AML-193 (cell line): ENCODE data around the gene TMEM229A.
"Not testable (repeated sequence)": the region's sequence is repeated elsewhere in the genome, so short reads cannot be mapped to it uniquely, and the experiment has no call there.

Experiments used
- DNase-seq, 2 experiments: peaks; one replicate each; lab custom pipeline; 2025; lab: John Stamatoyannopoulos, UW

The TMEM229A gene

DNA sequence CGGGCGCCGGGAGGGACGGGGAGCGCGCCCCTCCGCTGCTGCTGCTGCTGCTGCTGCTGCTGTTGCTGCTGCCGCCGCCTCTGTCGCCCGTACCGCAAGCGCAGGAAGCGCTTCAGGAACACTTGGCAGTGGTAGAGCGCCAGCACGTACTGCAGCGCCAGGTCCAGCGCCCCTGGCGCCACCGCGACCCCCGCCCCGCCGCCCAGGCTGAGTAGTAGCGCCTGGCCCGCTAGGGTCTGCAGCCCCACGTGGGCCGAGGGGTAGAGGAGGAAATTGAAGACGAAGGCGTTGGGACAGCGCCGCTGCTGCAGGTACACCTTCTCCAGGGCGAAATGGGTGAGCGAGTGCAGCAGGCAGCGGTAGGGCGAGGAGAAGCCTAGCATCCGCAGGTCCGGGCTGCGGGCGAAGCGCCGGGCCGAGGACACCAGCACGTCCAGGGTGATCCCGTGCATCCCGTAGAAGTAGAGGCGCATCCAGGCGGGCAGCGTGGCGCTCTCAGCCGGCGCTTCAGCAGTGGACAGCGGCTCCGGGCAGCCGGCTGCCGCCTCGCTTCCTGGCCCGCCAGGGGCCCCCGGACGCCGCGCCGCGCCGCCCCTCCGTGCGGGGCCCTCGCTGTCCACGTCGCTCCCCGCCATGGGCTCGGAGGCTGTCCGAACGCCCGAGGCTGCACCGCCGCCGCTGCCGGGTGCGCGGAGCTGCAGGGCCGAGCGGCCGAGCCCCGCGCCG lies at the start of gene TMEM229A:
Gene TMEM229A (minus strand): TSS at position 699 of the 726 bp plus-strand sequence. CDS start 64 bp downstream, at position 635.
- no peak for DNase-seq

DNA sequence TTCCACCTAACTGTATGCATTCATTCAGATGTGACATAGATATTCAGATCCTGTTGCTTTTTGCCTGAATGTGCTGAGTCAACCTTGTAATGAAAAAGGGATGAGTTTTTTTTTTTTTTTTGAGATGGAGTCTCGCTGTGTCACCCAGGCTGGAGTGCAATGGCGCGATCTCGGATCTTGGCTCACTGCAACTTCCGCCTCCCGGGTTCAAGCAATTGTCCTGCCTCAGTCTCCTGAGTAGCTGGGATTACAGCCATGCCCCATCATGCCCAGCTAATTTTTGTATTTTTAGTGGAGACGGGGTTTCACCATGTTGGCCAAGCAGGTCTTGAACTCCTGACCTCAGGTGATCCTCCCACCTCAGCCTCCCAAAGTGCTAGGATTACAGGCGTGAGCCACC lies 49.4 kb upstream of the TMEM229A start:
- DNase-seq = not testable (repeated sequence)

DNA sequence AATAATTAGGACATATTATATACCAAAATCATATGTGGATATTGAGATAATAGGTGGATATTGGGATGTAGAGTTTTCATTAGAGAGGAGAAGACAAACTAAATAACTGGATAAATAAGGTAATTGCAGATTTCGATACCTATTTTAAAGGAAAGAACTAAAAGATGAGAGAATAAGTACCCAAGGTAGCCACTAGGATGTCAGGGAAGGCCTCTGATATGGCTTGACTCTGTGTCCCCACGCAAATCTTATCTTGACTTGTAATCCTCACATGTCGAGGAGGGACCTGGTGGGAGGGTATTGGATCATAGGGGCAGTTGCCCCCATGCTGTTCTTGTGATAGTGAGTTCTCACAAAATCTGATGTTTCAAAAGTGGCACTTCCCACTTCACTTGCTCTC lies 44.7 kb upstream of the TMEM229A start:
- DNase-seq = no peak

DNA sequence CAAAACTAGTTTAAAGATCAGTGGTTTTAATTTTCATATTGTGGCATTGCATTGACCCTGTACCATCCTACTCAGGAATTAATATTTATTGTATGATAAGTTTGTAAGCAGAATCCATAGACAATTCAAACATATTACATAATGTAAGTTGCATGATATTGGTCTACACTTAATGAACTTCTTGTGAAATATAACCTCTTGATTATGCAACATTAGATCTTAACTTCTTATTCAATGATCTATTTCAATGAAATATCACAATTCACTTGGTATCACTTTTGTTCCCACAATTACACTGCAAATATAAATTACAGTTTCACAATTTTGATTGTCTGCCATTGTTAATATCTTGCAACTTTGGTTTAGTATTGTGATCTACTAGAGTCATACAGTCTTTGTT lies 44.0 kb upstream of the TMEM229A start:
- DNase-seq = no peak

DNA sequence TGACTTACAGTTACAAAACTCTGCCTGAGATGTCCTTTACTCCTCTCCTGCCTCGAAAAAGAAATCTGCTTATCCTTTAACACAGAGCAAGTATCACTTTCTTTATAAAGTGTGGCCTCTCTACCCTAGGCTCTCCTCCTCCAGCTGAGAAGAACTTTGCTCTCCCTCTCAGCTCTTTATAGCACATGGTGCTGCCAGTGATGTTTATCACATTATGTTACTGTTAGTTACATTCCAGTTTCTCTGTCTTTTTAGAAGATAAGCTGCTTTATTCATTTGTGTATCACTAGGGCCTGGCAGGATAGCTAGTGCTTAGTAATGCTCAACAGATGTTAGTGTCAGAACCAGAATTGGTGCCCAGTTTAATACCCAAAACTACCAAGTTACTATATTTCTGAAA lies 41.1 kb upstream of the TMEM229A start:
- DNase-seq = no peak

DNA sequence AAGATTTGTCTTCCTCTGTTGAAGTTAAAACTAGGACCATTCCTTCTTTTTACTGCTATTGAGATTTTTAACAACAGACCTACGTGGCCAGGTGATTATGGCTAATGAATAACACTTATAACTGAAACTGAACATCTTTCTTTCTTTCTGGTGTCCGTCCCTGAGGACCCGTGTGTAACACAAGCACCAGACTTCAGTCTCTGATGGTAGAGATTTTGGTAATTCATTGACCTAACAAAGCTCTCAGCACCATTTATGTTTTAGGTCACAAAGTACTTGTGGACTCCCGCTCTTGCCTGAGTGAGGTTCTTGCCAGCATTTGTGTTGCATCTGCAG lies 40.4 kb upstream of the TMEM229A start:
- no peak for DNase-seq

DNA sequence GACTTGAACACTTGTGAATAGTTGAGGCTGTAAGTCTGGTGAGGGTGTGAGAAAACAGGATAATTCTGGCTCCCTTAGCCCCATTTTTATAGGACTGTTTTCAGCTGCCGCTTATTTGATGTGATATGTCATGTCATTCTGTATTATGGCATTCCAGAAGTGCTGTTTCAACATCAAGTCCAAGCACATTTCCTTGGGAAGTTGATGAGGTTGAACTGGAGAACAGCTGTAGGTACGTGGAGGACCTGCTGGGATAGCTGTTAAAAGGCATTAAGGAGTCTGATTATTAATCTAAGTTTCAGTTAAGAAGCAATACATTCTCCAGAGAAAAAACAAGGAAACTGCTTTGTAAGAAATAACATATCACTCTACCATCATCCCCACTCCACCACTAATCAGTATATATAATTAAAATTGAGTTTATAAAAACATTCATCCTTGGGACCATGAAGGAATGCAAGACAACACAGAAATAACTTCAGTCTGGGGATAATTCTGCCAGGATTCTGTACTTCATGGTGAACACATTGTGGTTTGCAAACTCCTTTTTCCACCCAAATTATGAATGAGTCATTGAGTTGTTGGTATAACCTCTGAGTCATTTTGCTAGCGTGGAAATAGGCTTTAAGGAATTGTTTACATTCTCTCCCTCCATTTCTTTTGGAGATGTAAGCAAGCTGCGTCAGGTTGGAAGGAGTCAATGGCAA lies 39.9 kb upstream of the TMEM229A start:
- no peak for DNase-seq

DNA sequence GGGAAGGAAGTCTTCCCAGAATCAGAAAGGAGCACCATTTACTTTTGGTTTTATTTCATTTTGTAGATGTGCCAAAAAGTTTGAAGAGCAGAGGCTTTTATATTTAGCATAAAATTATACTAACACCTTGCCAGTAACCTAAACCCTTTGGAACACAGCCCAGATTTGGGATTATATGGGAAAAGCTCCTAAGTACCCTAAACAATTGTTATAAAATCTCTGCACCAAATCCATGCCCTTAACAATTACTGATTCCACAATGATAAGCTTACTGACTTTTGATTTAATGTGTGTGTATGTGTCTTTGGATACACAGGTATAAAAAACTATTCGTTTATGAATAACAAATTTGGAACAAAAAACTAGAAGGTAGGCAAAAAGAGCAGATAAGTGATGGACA lies 39.0 kb upstream of the TMEM229A start:
- DNase-seq = no peak

DNA sequence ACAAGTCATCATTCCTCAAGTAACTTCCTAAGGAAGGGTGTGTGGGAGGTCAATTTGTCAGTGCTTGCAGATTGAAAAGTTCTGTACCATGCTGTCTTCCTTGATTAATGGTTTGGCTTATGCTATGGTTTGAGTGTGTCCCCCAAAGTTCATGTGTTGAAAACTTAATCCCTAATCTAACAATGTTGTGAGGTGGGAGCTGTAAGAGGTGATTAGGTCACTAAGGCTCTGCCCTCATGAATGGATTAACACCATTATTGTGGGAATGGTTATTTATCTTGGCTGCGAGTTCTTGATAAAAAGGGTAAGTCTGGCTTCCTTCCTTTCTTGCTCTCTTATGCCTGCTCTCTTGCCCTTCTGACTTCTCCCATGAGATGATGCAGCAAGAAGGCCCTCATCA lies 29.3 kb upstream of the TMEM229A start:
- DNase-seq = no peak

DNA sequence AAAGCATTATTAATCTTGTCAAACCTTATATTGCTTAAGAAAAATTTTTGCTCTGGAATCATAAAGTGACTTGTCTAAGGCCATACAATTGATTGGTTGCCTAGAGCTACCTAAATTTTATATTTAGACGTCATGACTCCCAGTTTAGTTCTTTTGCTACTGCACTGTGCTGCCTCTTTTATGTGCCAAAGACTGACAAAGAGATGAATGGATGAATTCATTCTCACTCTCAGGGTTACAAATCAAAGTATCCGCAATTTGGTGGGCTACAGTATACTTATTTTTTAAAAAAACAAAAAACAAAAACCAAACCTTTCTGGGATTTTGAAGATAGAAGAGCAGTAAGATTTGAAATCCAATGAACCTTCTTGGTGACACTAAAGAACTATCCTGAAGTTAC lies 27.7 kb upstream of the TMEM229A start:
- DNase-seq = no peak

DNA sequence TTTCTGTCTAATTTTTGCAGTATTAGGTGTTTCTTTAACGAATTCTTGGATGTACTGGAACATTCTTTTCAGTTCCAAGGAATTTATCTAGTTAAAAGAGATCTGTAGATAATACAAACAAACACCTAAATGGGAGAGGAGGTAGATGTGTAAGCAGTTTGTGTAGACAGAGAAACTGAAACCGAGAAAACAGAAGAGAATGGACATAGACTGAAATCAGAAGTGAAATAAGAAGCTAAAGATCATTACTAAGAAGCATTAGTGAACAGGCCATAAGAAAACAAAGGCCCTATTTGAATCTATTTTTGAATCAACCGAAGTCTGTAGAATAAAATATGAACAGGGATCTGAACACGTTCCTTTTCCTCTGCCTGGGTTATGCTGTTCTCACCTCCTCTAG lies 26.5 kb upstream of the TMEM229A start:
- no peak for DNase-seq

DNA sequence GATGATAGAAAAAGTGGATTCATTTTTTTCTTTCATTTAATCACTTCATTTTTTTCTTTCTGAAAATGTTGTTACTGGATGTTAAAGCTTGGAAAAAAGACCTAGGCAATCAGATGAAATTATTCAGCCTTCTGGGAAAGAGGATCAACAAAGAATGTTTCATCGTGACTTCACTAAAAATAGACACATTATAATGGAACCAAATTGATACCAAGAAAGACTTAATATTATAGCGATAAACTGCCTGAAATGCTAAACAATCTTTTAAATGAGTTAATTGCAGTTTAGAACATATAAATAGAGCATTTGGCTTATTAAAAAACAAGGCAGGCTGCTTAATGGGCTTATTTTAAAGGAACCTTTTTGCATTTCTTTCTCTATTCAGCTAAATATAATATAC lies 25.6 kb upstream of the TMEM229A start:
- DNase-seq = no peak

DNA sequence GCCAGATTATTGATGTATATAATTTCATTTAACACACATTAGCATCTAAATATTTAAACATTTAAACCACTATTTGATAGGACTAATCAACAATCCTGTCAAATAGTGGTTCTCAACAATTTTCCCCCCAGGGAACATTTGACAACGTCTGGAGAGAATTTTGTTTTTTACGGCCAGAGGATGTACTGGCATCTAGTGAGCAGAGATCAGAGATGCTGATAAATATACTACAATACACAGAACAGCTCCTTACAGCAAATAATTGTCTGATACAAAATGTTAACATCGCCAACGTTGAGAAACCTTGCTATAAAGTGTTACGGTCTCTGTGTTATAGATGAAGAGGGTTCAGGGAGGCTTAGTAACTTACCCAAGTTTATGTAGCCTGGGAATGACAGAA lies 25.0 kb upstream of the TMEM229A start:
- no peak for DNase-seq

DNA sequence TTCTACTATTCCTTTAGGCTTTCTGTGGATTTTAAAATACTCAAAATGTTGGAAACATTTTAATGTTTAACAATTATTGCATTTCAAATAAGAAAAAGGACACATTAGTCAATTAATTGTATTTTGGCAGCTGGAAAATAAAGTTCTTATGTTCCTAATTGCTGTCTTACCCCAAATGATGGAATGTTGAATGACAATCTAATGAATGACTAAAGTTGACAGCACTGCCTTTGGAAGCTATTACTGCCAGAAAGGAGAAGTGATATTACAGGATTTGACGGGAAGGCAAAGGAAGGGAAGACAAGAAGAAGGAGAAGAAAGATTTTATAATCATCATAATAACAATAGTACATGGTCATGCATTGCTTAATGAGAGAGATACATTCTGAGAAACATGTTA lies 23.4 kb upstream of the TMEM229A start:
- no peak for DNase-seq

DNA sequence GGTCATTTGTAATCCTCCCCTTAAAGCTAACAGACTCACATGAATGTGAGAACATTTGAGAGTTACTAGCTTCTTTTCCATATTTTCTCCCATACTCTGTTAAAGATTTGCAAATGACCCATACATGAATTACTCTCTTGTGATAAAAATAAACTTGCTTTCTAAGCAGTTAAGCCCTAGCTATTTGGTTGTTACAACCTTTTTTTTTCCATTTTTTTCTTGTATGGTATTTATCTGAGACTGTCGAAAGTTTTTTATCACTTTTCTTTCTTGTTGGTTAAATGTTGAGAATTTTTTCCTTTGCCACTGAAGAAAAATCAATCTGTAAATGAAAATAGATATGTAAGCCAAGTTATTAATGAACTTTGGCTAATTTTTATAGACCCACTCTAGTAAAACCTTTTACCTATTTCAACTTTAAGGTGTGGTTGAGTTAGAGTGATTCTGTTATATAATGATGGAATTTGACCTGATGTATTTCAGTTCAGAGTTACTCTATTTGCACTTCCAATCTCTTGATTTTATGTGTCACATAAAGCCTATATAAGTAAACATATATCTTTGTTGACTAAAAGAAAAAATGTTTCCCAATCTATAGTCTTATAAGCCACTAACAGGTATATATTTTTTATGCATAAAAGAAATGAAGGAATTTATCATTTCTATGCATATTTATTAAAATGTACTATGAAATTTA lies 19.0 kb upstream of the TMEM229A start:
- DNase-seq = no peak

DNA sequence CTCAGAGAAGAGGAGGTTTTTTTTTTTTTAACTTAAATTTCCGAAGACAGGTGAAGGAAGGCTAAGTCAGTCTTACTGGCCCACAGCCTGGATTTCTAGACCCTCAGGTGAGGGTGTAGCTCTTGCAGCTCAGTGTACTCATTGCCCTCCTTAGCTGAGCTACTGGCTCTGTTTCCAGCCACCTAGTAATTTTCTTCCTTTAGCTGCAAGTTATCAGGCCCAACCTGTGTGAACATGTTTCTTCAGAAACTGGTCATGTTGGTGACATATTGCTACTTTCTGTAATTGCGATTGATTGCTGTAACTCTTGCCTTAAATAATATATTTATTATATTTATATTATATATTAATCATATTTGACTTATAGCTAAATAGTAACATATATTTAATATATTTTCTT lies 10.0 kb upstream of the TMEM229A start:
- DNase-seq = no peak

DNA sequence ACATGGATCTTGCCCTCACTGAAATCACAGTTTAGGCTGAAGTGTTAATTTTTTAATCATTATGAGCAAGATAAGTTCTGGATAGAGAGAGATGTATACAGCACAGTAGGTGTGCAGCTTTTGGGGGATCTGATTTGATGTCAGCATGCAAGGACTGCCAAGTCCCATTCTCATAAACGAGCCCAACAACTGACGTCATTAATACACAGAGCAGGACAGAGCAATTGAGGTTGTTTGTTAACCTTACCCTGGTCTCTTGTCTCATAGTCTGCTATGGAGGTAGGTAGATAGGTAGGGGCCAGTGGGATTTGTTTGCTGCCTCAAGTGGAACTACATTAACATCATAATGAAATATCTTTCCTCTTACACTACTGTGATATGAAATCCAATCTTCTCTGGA lies 8.6 kb upstream of the TMEM229A start:
- DNase-seq = no peak

DNA sequence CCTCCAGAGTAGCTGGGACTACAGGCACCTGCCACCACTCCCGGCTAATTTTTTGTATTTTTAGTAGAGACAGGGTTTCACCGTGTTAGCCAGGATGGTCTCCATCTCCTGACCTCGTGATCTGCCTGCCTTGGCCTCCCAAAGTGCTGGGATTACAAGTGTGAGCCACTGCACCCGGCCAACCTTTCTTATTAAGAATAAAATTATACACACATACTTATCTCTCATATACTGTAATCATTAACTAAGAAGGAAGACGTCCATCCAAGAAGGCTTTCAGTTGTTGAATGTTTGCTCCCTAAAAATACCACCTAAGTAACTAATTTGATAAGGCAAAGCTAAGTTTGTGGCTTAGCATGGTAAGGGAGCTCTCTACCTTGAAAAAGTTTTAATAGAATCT lies 5.0 kb upstream of the TMEM229A start:
- DNase-seq = not testable (repeated sequence)

DNA sequence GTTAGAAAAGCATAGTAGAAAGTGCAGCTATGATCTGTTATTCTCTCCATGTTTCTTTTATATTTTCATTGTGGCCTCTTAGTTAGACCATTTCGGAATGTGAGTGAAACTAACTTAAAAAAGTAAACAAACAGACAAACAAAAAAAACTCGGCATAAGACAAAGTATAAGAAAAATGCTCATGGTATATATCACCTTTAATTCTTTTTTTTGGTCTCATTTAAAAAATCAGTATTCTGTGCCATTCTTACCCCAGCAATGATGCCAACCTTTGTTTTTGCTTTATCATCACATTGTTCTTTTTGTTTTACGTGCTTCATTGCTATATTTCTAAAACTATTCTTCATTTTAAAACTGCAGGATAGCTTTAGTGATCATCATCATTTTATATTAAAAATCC lies 2.8 kb upstream of the TMEM229A start:
- DNase-seq = no peak

DNA sequence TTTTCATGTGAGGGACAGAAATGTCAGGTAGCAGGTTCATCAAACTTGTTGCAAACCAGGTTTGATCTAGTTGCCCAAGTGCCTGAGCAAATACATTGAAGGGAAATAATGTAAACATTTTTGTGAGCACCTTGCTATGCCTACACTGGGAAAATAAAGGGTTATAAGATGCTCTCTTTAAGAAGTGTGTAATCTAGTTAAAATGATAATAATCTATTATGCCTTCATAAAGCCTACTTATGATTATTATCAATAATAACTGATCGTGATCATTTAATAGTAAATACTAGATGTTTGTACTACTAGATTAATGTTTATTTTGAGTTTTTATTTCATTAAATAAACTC lies 1.9 kb upstream of the TMEM229A start:
- no peak for DNase-seq

DNA sequence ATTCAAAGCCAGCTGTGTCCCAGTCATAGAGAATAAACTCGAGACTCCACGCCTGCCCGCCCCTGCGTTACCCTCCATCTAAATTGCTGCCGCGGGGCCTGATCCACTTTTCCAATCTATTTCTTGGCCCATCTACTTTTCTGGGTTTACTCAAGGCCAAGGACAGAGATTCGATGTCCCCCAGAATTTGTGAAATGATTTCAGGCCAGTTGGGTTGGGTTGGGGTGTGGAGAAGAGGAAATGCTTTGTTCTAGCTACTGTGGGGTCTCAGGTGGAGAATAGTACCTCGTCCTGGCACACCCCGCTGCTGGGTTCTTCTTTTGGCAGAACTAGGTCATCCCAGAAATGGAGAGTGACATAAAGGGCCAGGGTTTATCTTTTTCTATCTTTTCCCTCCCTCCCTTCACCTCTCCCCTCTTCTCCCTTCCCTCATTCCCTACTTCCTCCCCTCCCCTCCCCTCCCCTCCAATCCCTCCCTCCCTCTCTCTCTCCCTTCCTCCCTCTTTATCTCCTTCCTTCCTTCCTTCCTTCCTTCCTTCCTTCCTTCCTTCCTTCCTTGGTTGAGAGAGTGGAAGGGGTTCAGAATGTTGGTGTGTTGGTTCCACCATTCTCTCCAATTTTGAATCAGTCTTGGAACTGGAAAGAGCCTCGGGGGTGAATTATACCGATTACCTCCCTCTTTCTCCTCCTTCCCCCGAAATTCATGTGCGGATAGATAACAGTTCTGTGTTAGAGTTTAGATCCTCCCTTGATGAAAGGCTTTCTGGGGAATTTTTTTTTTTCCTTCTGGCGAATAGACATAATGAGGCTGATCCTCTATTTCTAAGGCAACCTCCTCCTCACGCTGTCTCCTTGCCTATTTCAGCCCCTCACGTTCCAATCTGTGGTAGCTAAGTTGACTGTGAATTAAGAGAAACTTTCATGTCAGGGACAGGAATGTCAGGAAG lies 1.2 kb upstream of the TMEM229A start:
- no peak for DNase-seq

DNA sequence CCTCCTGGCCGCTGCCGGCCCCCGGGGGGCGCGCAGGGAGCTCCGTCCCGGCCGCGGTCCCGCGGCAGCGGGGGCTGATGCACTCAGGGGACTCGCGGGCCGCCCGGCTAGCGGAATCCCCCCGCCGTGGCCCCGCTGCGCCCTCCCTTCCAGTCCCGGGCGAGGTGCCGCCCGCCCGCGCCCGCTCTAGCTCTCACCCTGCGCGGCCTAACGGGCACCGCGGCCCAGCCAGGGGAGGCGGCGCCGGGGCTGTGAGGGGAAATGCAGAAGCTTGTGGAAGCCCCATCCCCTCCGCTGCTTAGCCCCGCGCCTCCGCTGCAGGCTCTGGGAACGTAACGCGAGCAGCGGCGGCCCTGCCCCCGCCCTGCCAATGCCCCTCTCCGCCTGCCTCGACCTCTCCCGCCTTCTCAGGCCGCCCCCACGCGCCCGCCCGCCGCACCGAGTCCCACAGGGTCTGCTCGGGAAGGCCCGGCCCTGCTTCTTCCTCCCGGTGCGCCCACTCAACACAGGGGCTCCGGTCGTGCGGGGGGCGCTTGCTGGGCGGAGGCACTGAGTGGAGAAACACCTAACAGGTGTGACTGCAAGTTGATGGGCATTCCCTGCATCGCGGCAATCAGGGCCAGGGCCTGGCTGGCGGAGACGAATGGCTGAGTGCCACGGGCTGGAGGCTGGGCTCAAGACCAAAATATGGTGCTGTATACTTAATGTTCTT lies 384 bp upstream of the TMEM229A start:
- no peak for DNase-seq
